Liver (tissue), 9 donors: ENCODE results near the gene ARHGAP6. TPM values are rescaled to one million over a fixed set of nuclear protein-coding genes. Genes with fewer than 3 reads are reported as not detected.

Experiments used
- DNase-seq: peaks from one replicate; pipeline ENCODE4 v3.0.0-alpha.2; 2017; ENCODE audit warnings: low spot score
- H3K27ac ChIP-seq, 2 donors: one replicate each; pipeline ENCODE4 v1.7.0; 2013; ENCODE audit warnings: inconsistent platforms in 2 of 2, low read length in 2 of 2, control low read depth in 1 of 2, low read depth in 1 of 2, mild to moderate bottlenecking in 1 of 2
- H3K27me3 ChIP-seq, 4 donors: one replicate each; pipeline versions ENCODE4 v1.6.1 to v1.7.0; 2013; ENCODE audit warnings: low read length in 3 of 4, inconsistent platforms in 1 of 4, mild to moderate bottlenecking in 1 of 4, moderate library complexity in 1 of 4; ENCODE audit not compliant: control insufficient read depth in 4 of 4, insufficient read depth in 4 of 4
- H3K36me3 ChIP-seq, 4 donors: one replicate each; pipeline versions ENCODE4 v1.6.1 to v1.7.0; 2013; ENCODE audit warnings: low read length in 3 of 4, mild to moderate bottlenecking in 3 of 4, low read depth in 1 of 4, moderate library complexity in 1 of 4; ENCODE audit not compliant: control insufficient read depth in 4 of 4, insufficient read depth in 3 of 4
- H3K4me1 ChIP-seq, 4 donors: one replicate each; pipeline versions ENCODE4 v1.6.1 to v1.7.0; 2013; ENCODE audit warnings: low read length in 3 of 4, mild to moderate bottlenecking in 3 of 4, moderate library complexity in 1 of 4; ENCODE audit not compliant: control insufficient read depth in 4 of 4, insufficient read depth in 4 of 4
- H3K4me3 ChIP-seq, 3 donors: one replicate each; pipeline versions ENCODE4 v1.6.1 to v1.7.0; 2013; ENCODE audit warnings: low read length in 3 of 3, control low read depth in 1 of 3, low read depth in 1 of 3, mild to moderate bottlenecking in 1 of 3
- H3K9ac ChIP-seq, 2 donors: one replicate each; pipeline ENCODE4 v1.7.0; 2013; ENCODE audit warnings: low read length in 2 of 2, mild to moderate bottlenecking in 2 of 2, moderate library complexity in 2 of 2, control low read depth in 1 of 2, low read depth in 1 of 2
- H3K9me3 ChIP-seq, 4 donors: one replicate each; pipeline versions ENCODE4 v1.6.1 to v1.7.0; 2013; ENCODE audit warnings: low read length in 3 of 4; ENCODE audit not compliant: control insufficient read depth in 4 of 4
- ATF3 ChIP-seq: IDR thresholded peaks from 2 replicates; pipeline ENCODE4 v1.6.1; 2016; ENCODE audit warnings: antibody characterized with exemption
- EGR1 ChIP-seq, 2 donors: IDR thresholded peaks; 2 replicates each; pipeline ENCODE4 v1.6.1; 2016 to 2018; ENCODE audit warnings: antibody characterized with exemption in 2 of 2, low read depth in 2 of 2
- FOXA1 ChIP-seq: IDR thresholded peaks from 2 replicates; pipeline ENCODE4 v1.6.1; 2016; ENCODE audit warnings: antibody characterized with exemption
- FOXA2 ChIP-seq: IDR thresholded peaks from 2 replicates; pipeline ENCODE4 v1.6.1; 2016; ENCODE audit warnings: antibody characterized with exemption
- GABPA ChIP-seq, 2 donors: IDR thresholded peaks in 1 of 2; conservative IDR thresholded peaks in 1 of 2; 2 replicates each; pipeline ENCODE4 v1.6.1; 2016; ENCODE audit warnings: antibody characterized with exemption in 2 of 2, mild to moderate bottlenecking in 1 of 2, moderate library complexity in 1 of 2
- HNF4A ChIP-seq, 2 donors: conservative IDR thresholded peaks; 2 replicates each; pipeline ENCODE4 v1.6.1; 2016; ENCODE audit warnings: antibody characterized with exemption in 2 of 2, mild to moderate bottlenecking in 2 of 2
- HNF4G ChIP-seq: IDR thresholded peaks from 2 replicates; pipeline ENCODE4 v1.6.1; 2016; ENCODE audit warnings: antibody characterized with exemption
- JUND ChIP-seq, 2 donors: IDR thresholded peaks; 2 replicates each; pipeline ENCODE4 v1.6.1; 2016; ENCODE audit warnings: antibody characterized with exemption in 2 of 2
- NR2F2 ChIP-seq: IDR thresholded peaks from 2 replicates; pipeline ENCODE4 v1.6.1; 2016; ENCODE audit warnings: antibody characterized with exemption
- RAD21 ChIP-seq, 2 donors: IDR thresholded peaks; 2 replicates each; pipeline ENCODE4 v1.6.1; 2016; ENCODE audit warnings: antibody characterized with exemption in 2 of 2, mild to moderate bottlenecking in 2 of 2
- RXRA ChIP-seq, 2 donors: IDR thresholded peaks; 2 replicates each; pipeline ENCODE4 v1.6.1; 2017 to 2018; ENCODE audit warnings: antibody characterized with exemption in 2 of 2, mild to moderate bottlenecking in 1 of 2
- SP1 ChIP-seq: IDR thresholded peaks from 2 replicates; pipeline ENCODE4 v1.6.1; 2018; ENCODE audit warnings: antibody characterized with exemption, mild to moderate bottlenecking
- TAF1 ChIP-seq: conservative IDR thresholded peaks from 2 replicates; pipeline ENCODE4 v1.6.1; 2016; ENCODE audit warnings: antibody characterized with exemption, mild to moderate bottlenecking
- YY1 ChIP-seq: IDR thresholded peaks from 2 replicates; pipeline ENCODE4 v1.6.1; 2016; ENCODE audit warnings: antibody characterized with exemption, mild to moderate bottlenecking
- WGBS: extraction: QIAGEN DNeasy Blood & Tissue Kit; methylation state at CpG from one replicate; pipeline ENCODE4 v1.1.7; 2013; 5-methylcytosine and 5-hydroxymethylcytosine counted together
- polyA plus RNA-seq, 2 donors: library from polyadenylated mRNA; stranded (reverse) in 1 of 2; unstranded in 1 of 2; fragments of 200-250 nt in 1 of 2; fragments of >200 nt in 1 of 2; fragmentation: Nextera tagmentation in 1 of 2; extraction: Ambion mirVana in 1 of 2; gene quantifications; one replicate each; pipeline versions ENCODE4 v1.2.1 to v1.2.3, GENCODE V29; 2013 to 2015
- total RNA-seq, 2 donors: library from RNA; depleted of rRNA; stranded (reverse); fragments of >200 nt; gene quantifications; one replicate each; pipeline ENCODE4 v1.2.3, GENCODE V29; 2014
- TF ChIP-seq, protein P1 (sequence below): IDR thresholded peaks from 2 replicates; pipeline ENCODE4 v1.6.1; 2016; ENCODE audit warnings: antibody characterized with exemption
- TF ChIP-seq, protein P2 (sequence below): fragments of 150-350 bp; IDR thresholded peaks from 2 replicates; pipeline ENCODE4 v1.5.1; 2017; ENCODE audit warnings: improper control_type of control experiment, low read depth, low read length; ENCODE audit not compliant: missing input control
- TF ChIP-seq, protein P3 (sequence below): IDR thresholded peaks from 2 replicates; pipeline ENCODE4 v1.6.1; 2016; ENCODE audit warnings: antibody characterized with exemption, mild to moderate bottlenecking
- TF ChIP-seq, protein P4 (sequence below): IDR thresholded peaks from 2 replicates; pipeline ENCODE4 v1.6.1; 2016; ENCODE audit warnings: antibody characterized with exemption
- donor health status: healthy.
- donor health status: healthy.
- donor health status: healthy.
- donor health status: healthy.
- donor health status: healthy.

ARHGAP6 gene
- total and polyA plus RNA-seq, 4 donors, result 0.10 to 2.2 (median 0.65) TPM

GRCh38 chrX:11683057-11683456 lies 17.3 kb upstream of the ARHGAP6 start:
- H3K9me3 ChIP-seq, result no peaks in the 10 kb centered on the region
- no peak for DNase-seq
- no peak for TF ChIP-seq SP1
- TF ChIP-seq ATF3, result no peak
- no peak for TF ChIP-seq HNF4A (conservative IDR thresholded peaks at IDR 0.05)
- TF ChIP-seq, protein P1, sequence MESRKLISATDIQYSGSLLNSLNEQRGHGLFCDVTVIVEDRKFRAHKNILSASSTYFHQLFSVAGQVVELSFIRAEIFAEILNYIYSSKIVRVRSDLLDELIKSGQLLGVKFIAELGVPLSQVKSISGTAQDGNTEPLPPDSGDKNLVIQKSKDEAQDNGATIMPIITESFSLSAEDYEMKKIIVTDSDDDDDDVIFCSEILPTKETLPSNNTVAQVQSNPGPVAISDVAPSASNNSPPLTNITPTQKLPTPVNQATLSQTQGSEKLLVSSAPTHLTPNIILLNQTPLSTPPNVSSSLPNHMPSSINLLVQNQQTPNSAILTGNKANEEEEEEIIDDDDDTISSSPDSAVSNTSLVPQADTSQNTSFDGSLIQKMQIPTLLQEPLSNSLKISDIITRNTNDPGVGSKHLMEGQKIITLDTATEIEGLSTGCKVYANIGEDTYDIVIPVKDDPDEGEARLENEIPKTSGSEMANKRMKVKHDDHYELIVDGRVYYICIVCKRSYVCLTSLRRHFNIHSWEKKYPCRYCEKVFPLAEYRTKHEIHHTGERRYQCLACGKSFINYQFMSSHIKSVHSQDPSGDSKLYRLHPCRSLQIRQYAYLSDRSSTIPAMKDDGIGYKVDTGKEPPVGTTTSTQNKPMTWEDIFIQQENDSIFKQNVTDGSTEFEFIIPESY, result no peak
- TF ChIP-seq YY1, result no peak
- no peak for TF ChIP-seq FOXA2
- TF ChIP-seq RXRA (IDR thresholded peaks at IDR 0.05), result no peak
- no peak for TF ChIP-seq EGR1 (IDR thresholded peaks at IDR 0.05; ENCODE audit: low read depth in 2 of 2)
- TF ChIP-seq, protein P2, sequence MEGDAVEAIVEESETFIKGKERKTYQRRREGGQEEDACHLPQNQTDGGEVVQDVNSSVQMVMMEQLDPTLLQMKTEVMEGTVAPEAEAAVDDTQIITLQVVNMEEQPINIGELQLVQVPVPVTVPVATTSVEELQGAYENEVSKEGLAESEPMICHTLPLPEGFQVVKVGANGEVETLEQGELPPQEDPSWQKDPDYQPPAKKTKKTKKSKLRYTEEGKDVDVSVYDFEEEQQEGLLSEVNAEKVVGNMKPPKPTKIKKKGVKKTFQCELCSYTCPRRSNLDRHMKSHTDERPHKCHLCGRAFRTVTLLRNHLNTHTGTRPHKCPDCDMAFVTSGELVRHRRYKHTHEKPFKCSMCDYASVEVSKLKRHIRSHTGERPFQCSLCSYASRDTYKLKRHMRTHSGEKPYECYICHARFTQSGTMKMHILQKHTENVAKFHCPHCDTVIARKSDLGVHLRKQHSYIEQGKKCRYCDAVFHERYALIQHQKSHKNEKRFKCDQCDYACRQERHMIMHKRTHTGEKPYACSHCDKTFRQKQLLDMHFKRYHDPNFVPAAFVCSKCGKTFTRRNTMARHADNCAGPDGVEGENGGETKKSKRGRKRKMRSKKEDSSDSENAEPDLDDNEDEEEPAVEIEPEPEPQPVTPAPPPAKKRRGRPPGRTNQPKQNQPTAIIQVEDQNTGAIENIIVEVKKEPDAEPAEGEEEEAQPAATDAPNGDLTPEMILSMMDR, result no peak
- TF ChIP-seq, protein P3, sequence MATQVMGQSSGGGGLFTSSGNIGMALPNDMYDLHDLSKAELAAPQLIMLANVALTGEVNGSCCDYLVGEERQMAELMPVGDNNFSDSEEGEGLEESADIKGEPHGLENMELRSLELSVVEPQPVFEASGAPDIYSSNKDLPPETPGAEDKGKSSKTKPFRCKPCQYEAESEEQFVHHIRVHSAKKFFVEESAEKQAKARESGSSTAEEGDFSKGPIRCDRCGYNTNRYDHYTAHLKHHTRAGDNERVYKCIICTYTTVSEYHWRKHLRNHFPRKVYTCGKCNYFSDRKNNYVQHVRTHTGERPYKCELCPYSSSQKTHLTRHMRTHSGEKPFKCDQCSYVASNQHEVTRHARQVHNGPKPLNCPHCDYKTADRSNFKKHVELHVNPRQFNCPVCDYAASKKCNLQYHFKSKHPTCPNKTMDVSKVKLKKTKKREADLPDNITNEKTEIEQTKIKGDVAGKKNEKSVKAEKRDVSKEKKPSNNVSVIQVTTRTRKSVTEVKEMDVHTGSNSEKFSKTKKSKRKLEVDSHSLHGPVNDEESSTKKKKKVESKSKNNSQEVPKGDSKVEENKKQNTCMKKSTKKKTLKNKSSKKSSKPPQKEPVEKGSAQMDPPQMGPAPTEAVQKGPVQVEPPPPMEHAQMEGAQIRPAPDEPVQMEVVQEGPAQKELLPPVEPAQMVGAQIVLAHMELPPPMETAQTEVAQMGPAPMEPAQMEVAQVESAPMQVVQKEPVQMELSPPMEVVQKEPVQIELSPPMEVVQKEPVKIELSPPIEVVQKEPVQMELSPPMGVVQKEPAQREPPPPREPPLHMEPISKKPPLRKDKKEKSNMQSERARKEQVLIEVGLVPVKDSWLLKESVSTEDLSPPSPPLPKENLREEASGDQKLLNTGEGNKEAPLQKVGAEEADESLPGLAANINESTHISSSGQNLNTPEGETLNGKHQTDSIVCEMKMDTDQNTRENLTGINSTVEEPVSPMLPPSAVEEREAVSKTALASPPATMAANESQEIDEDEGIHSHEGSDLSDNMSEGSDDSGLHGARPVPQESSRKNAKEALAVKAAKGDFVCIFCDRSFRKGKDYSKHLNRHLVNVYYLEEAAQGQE, result no peak
- no peak for TF ChIP-seq NR2F2
- no peak for TF ChIP-seq RAD21 (IDR thresholded peaks at IDR 0.05)
- TF ChIP-seq, protein P4, sequence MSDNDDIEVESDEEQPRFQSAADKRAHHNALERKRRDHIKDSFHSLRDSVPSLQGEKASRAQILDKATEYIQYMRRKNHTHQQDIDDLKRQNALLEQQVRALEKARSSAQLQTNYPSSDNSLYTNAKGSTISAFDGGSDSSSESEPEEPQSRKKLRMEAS, result no peak
- TF ChIP-seq FOXA1, result no peak
- no peak for TF ChIP-seq TAF1
- no peak for TF ChIP-seq GABPA (IDR thresholded peaks at IDR 0.05 in 1 of 2, conservative IDR thresholded peaks at IDR 0.05 in 1 of 2)
- no peak for TF ChIP-seq HNF4G
- H3K4me1 ChIP-seq, result no peaks in the 10 kb centered on the region
- no peak overlapping the region for H3K27ac ChIP-seq
- 93% methylated on average over 3 of the region's 3 CpGs for WGBS
- H3K27me3 ChIP-seq, result peaks cover 0 to 8% (median 0%) of the 10 kb centered on the region in 4 donors
- H3K9ac ChIP-seq, result no peak overlapping the region
- no peaks in the 10 kb centered on the region for H3K36me3 ChIP-seq
- no peak overlapping the region for H3K4me3 ChIP-seq

GRCh38 chrX:11678158-11678557 lies 12.4 kb upstream of the ARHGAP6 start:
- no peak overlapping the region for H3K27ac ChIP-seq
- WGBS, result 32% methylated on average over 5 of the region's 5 CpGs
- H3K36me3 ChIP-seq, result no peaks in the 10 kb centered on the region
- DNase-seq, result no peak
- H3K9ac ChIP-seq, result no peak overlapping the region
- H3K9me3 ChIP-seq, result no peaks in the 10 kb centered on the region
- no peak overlapping the region for H3K4me3 ChIP-seq
- no peaks in the 10 kb centered on the region for H3K4me1 ChIP-seq
- no peaks in the 10 kb centered on the region for H3K27me3 ChIP-seq
- TF ChIP-seq TAF1, result no peak
- no peak for TF ChIP-seq JUND (IDR thresholded peaks at IDR 0.05)
- no peak for TF ChIP-seq ATF3
- no peak for TF ChIP-seq HNF4A (conservative IDR thresholded peaks at IDR 0.05)
- TF ChIP-seq YY1, result no peak
- no peak for TF ChIP-seq RXRA (IDR thresholded peaks at IDR 0.05)
- TF ChIP-seq, protein P3, result no peak
- no peak for TF ChIP-seq SP1
- TF ChIP-seq EGR1 (IDR thresholded peaks at IDR 0.05; ENCODE audit: low read depth in 2 of 2), result no peak
- TF ChIP-seq, protein P2, result no peak
- TF ChIP-seq RAD21 (IDR thresholded peaks at IDR 0.05), result peak in 1 of 2 donors; percentile 8
- no peak for TF ChIP-seq GABPA (IDR thresholded peaks at IDR 0.05 in 1 of 2, conservative IDR thresholded peaks at IDR 0.05 in 1 of 2)
